ENCODE measurements around the gene TMEM150A.
A peak's percentile ranks its signal among the peaks of the same experiment; 100 is the strongest.
"Not testable (repeated sequence)": the region's sequence is repeated elsewhere in the genome, so short reads cannot be mapped to it uniquely, and the experiment has no call there.

TMEM150A gene

GRCh38 chr2:85594715-85595300 lies 7.7 kb downstream of the TMEM150A start:
- no peak for DNase-seq (ENCODE audit: low read depth in 2 of 2, low spot score in 1 of 2)

- DNase-seq (ENCODE audit: low read depth in 2 of 2, low spot score in 1 of 2) = no peak
Measured at GRCh38 chr2:85593023-85593422, 9.5 kb downstream of the TMEM150A start.

GRCh38 chr2:85592299-85592698 lies 10.2 kb downstream of the TMEM150A start:
- DNase-seq (ENCODE audit: low read depth in 2 of 2, low spot score in 1 of 2) = not testable (repeated sequence)

- DNase-seq (ENCODE audit: low read depth in 2 of 2, low spot score in 1 of 2) = no peak
Measured at GRCh38 chr2:85591563-85591962, 10.9 kb downstream of the TMEM150A start.

DNA sequence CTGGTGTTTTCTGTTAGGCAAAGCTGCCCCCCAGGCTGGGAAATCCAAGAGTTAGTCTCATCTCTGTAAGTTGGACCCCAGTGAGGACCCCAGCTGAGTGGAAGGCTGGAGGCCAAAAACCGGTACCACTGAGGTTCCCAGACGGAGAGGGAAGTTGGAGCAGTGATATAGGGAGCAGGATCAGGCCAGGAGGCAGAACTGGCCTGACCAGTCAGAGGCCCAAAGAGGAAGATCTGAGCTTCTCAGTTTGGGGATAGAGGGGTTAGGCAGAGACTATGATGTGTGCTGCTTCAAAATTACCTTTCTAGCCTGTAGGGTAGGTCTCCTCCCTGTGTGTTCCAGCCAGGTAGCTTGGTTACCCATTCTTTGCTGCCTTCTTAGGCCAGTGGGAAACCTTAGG lies 11.5 kb downstream of the TMEM150A start:
- no peak for DNase-seq (ENCODE audit: low read depth in 2 of 2, low spot score in 1 of 2)

DNA sequence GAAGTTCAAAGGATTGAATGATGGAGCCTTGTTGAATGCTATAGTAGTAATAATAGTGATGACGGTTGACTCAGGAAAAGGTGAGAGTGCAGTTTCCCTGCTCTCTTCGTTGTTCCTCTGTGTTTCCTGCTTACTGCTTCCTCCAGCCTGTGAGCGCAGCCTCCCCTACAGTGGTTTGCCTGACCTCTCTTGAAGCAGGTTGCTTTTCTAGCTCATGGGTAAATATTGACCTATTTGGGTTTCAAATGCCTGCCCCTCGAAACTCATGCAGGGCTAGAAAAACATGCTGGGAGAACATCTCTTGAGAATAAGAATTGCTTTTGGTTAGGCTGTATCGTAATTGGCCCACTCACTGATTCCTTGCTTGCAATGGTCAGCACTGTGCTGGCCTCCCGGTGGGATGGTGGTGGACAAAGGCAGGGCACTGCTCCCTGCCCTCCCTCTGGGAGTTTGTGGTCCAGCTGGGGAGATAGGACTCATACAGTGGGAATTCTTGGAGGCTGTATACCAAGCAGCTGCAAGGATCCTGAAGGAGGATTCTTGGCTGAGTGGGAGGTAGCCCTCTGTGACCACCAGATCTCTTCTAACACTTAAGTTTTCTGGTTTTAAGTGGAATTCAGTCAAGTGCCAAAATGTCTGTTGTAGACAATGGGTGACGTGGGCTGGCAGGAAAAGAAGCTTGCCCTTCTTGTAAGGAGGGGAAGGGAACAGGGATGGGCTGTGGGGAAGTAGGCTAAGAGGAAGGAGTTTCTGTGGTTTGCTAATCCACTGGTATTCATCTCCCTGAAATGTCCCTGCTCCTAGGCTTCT lies 12.3 kb downstream of the TMEM150A start:
- DNase-seq (ENCODE audit: low read depth in 2 of 2, low spot score in 1 of 2) = no peak

GRCh38 chr2:85589181-85589580 lies 13.3 kb downstream of the TMEM150A start:
- DNase-seq (ENCODE audit: low read depth in 2 of 2, low spot score in 1 of 2) = no peak

GRCh38 chr2:85588645-85589044 lies 13.9 kb downstream of the TMEM150A start:
- DNase-seq (ENCODE audit: low read depth in 2 of 2, low spot score in 1 of 2) = no peak

DNA sequence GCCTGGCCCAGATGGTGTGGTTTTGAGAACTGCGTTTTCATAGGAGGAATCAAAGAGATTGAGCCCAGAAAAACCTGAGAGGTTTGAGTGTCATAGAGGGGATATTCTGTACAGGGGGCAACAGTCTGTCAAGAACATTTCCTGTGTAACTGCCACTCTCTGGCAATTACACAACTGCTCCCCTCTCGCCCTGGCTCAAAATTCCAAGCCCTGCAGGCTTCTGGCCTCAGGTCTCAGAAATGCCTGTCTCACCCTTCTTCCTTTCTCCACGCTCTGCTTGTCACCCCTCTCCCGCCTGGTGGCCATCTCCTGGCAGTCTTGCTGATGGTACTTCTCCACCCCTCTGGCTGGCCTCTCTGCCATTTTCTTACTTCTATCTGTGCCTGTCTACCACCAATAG lies 14.3 kb downstream of the TMEM150A start:
- DNase-seq (ENCODE audit: low read depth in 2 of 2, low spot score in 1 of 2) = no peak

- DNase-seq (ENCODE audit: low read depth in 2 of 2, low spot score in 1 of 2) = no peak
Measured at GRCh38 chr2:85585781-85586105, 16.8 kb downstream of the TMEM150A start.

DNA sequence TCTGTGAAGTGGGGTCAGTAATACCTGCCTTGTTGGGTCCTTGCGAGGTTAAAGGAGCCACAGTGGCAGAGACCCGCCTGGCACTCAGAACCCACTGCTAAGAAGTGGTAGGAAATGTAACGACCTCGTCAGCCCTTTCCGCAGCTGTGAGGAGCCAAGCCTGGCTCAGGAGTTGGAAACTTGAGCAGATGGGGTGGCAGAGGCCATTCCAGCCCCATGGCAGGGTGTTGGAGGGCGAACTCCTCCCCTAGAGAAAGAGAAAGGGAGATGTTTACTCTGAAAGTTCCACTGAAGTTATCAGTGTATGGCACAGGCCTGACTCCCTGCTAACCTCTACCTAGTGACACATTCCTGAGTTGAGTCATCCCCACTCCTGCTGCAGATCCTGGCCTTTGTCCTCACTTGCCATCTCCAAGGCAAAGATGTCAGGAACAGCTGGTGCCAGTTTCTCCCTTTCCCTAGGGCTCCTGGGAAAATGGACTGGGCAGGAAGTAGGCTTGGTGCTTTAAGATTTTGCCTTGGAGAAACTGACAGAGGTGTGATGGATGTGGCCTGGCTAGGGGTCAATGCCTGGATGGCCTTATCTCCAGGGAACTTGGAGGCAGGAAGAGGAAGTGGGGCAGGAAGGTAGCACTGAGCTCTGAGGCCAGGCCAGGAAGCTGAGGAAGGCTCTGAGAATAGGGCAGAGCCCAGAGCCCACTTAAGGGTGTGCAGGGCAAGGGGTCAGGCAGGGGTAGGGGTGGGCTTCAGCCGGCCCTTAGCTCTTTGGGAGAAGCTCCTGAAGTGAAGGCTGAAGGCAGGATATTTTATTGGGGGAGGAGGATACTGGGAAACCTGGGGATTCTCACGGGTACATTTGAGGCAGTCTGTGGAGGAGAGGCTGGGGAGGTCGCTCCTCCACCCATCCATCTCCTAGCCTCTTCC lies 17.4 kb downstream of the TMEM150A start:
- DNase-seq (ENCODE audit: low read depth in 2 of 2, low spot score in 1 of 2) = no peak

DNA sequence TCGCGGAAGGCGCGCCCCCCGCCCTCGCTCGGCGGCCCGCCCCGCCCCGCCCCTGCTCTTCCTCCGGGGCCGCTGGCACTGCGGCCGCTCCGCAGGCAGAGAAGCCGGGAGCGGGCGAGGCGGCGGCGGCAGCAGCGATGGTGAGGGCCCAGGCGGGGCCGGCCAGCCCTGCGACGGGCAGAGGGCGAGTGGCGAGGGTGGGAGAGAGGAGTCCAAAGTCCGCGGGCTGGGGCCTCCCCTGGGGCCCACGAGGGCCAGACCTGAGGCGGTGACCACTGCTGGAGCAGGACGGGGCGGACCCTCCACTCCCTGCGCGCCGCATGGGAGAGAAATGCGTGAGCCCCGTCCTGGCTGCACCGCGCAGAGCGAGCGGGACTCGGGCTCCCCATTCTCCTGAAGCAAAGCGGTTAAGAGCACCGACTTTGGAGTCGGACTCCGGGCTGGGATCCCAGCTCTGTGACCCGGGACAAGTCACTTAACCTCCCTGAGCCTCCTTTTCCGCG lies 18.1 kb downstream of the TMEM150A start, which contains the start of gene VAMP5:
Gene VAMP5, plus strand, starts transcription at position 78 of the 503 bp plus-strand sequence. Its CDS starts 60 bp downstream, at position 138.
- DNase-seq (ENCODE audit: low read depth in 2 of 2, low spot score in 1 of 2) = no peak

DNA sequence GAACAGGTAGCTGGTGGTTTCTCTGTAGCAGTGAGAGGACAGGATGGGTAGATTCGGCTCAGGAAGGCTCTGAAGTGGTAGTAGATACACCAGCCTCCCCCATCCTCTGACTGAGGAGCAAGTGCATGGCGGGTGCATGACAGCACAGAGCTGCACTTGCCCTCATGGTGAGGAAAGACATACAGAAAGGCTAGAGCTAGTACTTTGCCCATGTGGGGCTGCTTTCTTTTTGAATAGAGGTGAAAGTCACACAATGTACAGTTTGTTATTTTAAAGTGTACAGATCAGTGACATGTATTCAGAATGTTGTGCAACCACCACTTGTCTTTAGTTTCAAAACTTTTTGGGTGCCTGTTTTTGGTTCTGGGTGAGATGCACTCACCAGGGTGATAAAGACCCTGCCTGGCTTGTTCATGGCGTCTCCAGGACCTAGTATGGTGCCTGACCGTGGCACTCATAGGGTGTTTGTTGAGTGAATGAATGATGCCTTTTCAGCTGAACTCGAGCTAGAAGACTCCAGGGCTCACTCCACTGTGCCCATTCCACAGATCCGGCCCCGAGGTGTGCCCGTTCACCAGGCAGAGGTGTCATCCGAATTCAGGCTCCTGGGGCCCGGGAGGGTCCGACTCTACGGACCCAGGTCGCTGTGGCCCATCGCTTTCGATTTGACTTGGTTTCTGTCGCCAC lies 18.7 kb downstream of the TMEM150A start:
- no peak for DNase-seq (ENCODE audit: low read depth in 2 of 2, low spot score in 1 of 2)

DNA sequence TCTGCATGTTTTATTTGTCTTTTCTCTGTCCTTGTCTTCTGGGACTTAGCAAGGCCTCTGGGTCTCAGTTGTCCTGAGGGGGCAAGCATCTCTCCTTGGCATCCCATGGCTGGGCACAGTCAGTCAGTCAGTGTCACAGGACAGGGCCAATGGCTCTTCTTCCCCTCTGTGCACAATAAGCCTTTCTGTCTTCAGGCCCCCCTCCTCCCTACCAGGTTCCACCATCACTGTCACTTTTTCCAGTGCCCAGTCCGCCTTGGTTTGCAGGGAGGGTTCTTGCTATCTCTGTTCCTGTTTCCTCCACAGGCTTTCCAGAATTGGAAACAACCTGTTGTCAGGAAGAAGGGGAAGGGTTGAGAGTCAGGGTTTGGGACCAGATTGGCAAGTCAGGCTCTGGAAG lies 20.0 kb downstream of the TMEM150A start:
- DNase-seq (ENCODE audit: low read depth in 2 of 2, low spot score in 1 of 2) = no peak

GRCh38 chr2:85580206-85580605 lies 22.3 kb downstream of the TMEM150A start:
- no peak for DNase-seq (ENCODE audit: low read depth in 2 of 2, low spot score in 1 of 2)

DNA sequence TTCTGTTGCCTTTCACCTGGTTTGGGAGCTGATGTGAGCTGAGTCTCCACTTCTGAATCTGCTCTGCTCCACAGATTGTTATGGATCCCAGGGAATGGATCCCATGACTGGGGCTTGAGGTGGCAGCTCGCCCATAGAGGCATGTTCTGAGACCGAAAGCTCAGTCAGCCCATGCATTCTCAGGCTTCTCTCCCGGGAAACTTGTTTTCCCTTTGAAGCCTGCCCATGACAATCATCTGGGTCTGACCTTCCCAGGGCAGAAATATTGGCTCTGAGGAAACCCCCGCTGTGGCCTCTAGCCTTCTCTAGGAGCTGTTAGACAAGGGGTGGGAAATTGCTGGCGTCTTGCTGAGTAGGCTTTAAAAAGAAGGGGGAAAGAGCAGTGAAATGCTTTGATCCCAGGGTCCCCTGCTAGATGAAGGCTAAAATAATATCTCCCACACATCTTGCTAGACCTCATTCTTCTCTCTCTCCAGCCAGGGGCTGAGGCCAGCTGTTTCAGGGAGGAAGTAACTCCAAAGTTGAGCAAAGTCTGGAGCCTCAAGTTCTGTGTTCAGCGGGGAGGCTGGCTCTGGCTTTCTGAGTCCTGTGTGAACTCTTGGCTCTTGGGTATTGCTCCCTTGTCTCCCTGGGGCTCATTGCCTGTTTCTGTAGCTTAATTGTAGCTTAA lies 23.1 kb downstream of the TMEM150A start:
- no peak for DNase-seq (ENCODE audit: low read depth in 2 of 2, low spot score in 1 of 2)

DNA sequence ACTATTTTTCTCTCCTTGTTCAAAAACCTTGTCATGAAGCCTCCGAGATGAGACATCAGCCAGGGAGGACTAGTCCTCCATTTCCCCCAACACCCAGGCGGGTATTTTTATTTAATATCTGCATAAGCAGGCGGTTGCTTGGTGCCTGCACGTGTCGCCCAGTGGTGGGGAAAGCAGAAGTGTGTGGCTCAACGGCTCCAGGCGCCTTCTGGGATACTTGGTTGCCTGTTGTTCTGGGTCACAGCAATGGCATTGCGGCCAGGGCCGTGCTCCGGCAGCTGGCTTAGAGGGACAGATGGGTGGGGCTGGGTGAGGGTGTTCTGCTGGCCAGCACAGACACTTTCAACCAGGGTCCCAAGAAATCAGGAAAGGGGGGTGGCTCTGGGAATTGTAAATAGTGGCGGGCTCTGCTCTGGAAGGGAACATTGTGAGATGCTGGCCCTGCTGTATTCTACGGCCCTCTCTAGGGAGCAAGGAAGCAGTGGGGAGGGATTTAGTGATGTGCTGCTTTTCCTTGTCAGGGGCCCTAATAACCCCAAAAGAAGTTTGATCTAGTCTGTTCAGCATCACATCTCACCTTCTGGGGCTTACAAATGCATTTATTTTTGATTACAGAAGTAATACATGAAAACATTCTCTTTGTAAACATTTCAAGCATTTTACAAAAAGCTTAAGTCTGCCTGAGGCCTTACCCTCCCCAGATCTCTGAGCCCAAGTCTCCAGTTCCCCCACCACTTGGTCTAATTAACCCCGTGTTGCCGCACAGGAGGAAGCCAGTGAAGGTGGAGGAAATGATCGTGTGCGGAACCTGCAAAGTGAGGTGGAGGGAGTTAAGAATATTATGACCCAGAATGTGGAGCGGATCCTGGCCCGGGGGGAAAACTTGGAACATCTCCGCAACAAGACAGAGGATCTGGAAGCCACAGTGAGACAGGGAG lies 24.0 kb downstream of the TMEM150A start:
- DNase-seq (ENCODE audit: low read depth in 2 of 2, low spot score in 1 of 2) = no peak

GRCh38 chr2:85577386-85578242 lies 24.9 kb downstream of the TMEM150A start, which contains the start of gene VAMP8:
Gene VAMP8 (plus strand): TSS chr2:85577586. CDS start chr2:85577647, 61 bp downstream.
- DNase-seq (ENCODE audit: low read depth in 2 of 2, low spot score in 1 of 2) = peak; percentile 27 to 40
